ENCODE data around the gene B4GALT6. TPM values are rescaled to one million over a fixed set of nuclear protein-coding genes. Genes with fewer than 3 reads are reported as not detected.

B4GALT6 gene
- polyA plus RNA-seq, 1 donor from 2014 or later = 19.4 TPM

GRCh38 chr18:31718386-31718785, 34.0 kb upstream of the B4GALT6 start:
- no peak overlapping the region for H3K27ac ChIP-seq (ENCODE audit: low read length)
- H3K4me3 ChIP-seq (ENCODE audit: low read length) = no peak overlapping the region
- no peak overlapping the region for H3K4me2 ChIP-seq (ENCODE audit: low read length)
- H3K27me3 ChIP-seq (ENCODE audit: insufficient read depth, low read depth, low read length) = no peaks in the 10 kb centered on the region
- no peak overlapping the region for H2AFZ ChIP-seq (ENCODE audit: low read depth, low read length)
- no peaks in the 10 kb centered on the region for H3F3A ChIP-seq (ENCODE audit: insufficient read depth, low read length, poor library complexity, severe bottlenecking)
- H3K9me2 ChIP-seq (ENCODE audit: insufficient read depth, low read length) = no peaks in the 10 kb centered on the region
- TF ChIP-seq RAD21 (conservative IDR thresholded peaks at IDR 0.05) = no peak
- no peak for TF ChIP-seq EP300 (conservative IDR thresholded peaks at IDR 0.05; ENCODE audit: poor library complexity, severe bottlenecking)
- no peak for TF ChIP-seq CTCF (IDR thresholded peaks at IDR 0.05; ENCODE audit: poor library complexity, severe bottlenecking)
- no peak for TF ChIP-seq EZH2 (IDR thresholded peaks at IDR 0.05; ENCODE audit: borderline replicate concordance, insufficient read depth, low read length, poor library complexity, severe bottlenecking)
- TF ChIP-seq SMC3 (conservative IDR thresholded peaks at IDR 0.05; ENCODE audit: poor library complexity) = no peak
- no peak for TF ChIP-seq TAF1 (IDR thresholded peaks at IDR 0.05; ENCODE audit: low read depth)
- no peak for TF ChIP-seq POLR2AphosphoS5 (IDR thresholded peaks at IDR 0.05)
- no peaks in the 10 kb centered on the region for H3K79me2 ChIP-seq (replicated peaks; ENCODE audit: insufficient read depth, low read length)
- H4K20me1 ChIP-seq (ENCODE audit: insufficient read depth) = no peaks in the 10 kb centered on the region
- no peaks in the 10 kb centered on the region for H3K36me3 ChIP-seq (ENCODE audit: insufficient read depth, low read length)
- no peak overlapping the region for H3K9ac ChIP-seq (ENCODE audit: low read length)
- no peaks in the 10 kb centered on the region for H3K9me3 ChIP-seq (ENCODE audit: low read length)

- no peaks in the 10 kb centered on the region for H3K36me3 ChIP-seq (ENCODE audit: insufficient read depth, low read length)
- no peak overlapping the region for H2AFZ ChIP-seq (ENCODE audit: low read depth, low read length)
- no peaks in the 10 kb centered on the region for H3K79me2 ChIP-seq (replicated peaks; ENCODE audit: insufficient read depth, low read length)
- no peaks in the 10 kb centered on the region for H3F3A ChIP-seq (ENCODE audit: insufficient read depth, low read length, poor library complexity, severe bottlenecking)
- H4K20me1 ChIP-seq (ENCODE audit: insufficient read depth) = no peaks in the 10 kb centered on the region
- H3K4me2 ChIP-seq (ENCODE audit: low read length) = no peak overlapping the region
- H3K27me3 ChIP-seq (ENCODE audit: insufficient read depth, low read depth, low read length) = no peaks in the 10 kb centered on the region
- no peak overlapping the region for H3K9ac ChIP-seq (ENCODE audit: low read length)
- H3K9me2 ChIP-seq (ENCODE audit: insufficient read depth, low read length) = no peaks in the 10 kb centered on the region
- no peak overlapping the region for H3K27ac ChIP-seq (ENCODE audit: low read length)
- no peak overlapping the region for H3K4me3 ChIP-seq (ENCODE audit: low read length)
- no peaks in the 10 kb centered on the region for H3K9me3 ChIP-seq (ENCODE audit: low read length)
- TF ChIP-seq SMC3 (conservative IDR thresholded peaks at IDR 0.05; ENCODE audit: poor library complexity) (no peak), RAD21 (conservative IDR thresholded peaks at IDR 0.05) (no peak), EP300 (conservative IDR thresholded peaks at IDR 0.05; ENCODE audit: poor library complexity, severe bottlenecking) (no peak), REST (IDR thresholded peaks at IDR 0.05; ENCODE audit: borderline replicate concordance) (no peak), TAF1 (IDR thresholded peaks at IDR 0.05; ENCODE audit: low read depth) (no peak), CTCF (IDR thresholded peaks at IDR 0.05; ENCODE audit: poor library complexity, severe bottlenecking) (no peak)
Measured at GRCh38 chr18:31716362-31716761, 32.0 kb upstream of the B4GALT6 start.
